Smooth muscle cell (in vitro differentiated cells): ENCODE results near the gene CASP7. TPM values are rescaled to one million over a fixed set of nuclear protein-coding genes. Genes with fewer than 3 reads are reported as not detected.

ENCODE experiments used
- DNase-seq: peaks from one replicate; lab custom pipeline; 2025; ENCODE audit not compliant: unreplicated experiment; lab: John Stamatoyannopoulos, UW
- H2AFZ ChIP-seq: fragments of 200-600 bp; sonication (generic); 2 replicates; pipeline ENCODE4 v1.6.0; 2016; ENCODE audit warnings: antibody characterized with exemption, low read depth, mild to moderate bottlenecking
- H3F3A ChIP-seq: fragments of 200-600 bp; sonication (generic); 2 replicates; pipeline ENCODE4 v1.6.0; 2017; ENCODE audit warnings: antibody characterized with exemption, low read depth
- H3K27ac ChIP-seq: fragments of 200-600 bp; sonication (generic); 2 replicates; pipeline ENCODE4 v1.5.1; 2016; ENCODE audit warnings: low read depth, mild to moderate bottlenecking
- H3K27me3 ChIP-seq: fragments of 200-600 bp; sonication (generic); 2 replicates; pipeline ENCODE4 v1.6.1; 2016; ENCODE audit warnings: low read depth, mild to moderate bottlenecking
- H3K36me3 ChIP-seq: fragments of 200-600 bp; sonication (generic); 2 replicates; pipeline ENCODE4 v1.5.1; 2016; ENCODE audit warnings: low read depth
- H3K4me1 ChIP-seq: fragments of 200-600 bp; sonication (generic); 2 replicates; pipeline ENCODE4 v1.5.1; 2016; ENCODE audit warnings: low read depth
- H3K4me2 ChIP-seq: fragments of 200-600 bp; sonication (generic); 2 replicates; pipeline ENCODE4 v1.6.0; 2016; ENCODE audit warnings: mild to moderate bottlenecking
- H3K4me3 ChIP-seq: fragments of 200-600 bp; sonication (generic); 2 replicates; pipeline ENCODE4 v1.5.1; 2016; ENCODE audit warnings: mild to moderate bottlenecking
- H3K79me2 ChIP-seq: fragments of 200-600 bp; sonication (generic); 2 replicates; pipeline ENCODE4 v1.6.0; 2016; ENCODE audit warnings: low read depth, mild to moderate bottlenecking
- H3K9ac ChIP-seq: fragments of 200-600 bp; sonication (generic); 2 replicates; pipeline ENCODE4 v1.6.0; 2016; ENCODE audit warnings: low read depth
- H3K9me3 ChIP-seq: fragments of 200-600 bp; sonication (generic); replicated peaks from 2 replicates; pipeline ENCODE4 v1.5.1; 2016; ENCODE audit warnings: low read depth
- H4K20me1 ChIP-seq: fragments of 200-600 bp; sonication (generic); 2 replicates; pipeline ENCODE4 v1.6.0; 2016; ENCODE audit warnings: low read depth
- WGBS: methylation state at CpG from one replicate; pipeline ENCODE4 v1.1.7; 2016; ENCODE audit warnings: low lambda C conversion rate; 5-methylcytosine and 5-hydroxymethylcytosine counted together
- polyA plus RNA-seq: library from polyadenylated mRNA; unstranded; fragments of >200 nt; fragmentation: Nextera tagmentation; extraction: Ambion mirVana; gene quantifications from 2 replicates; pipeline ENCODE4 v1.2.1, GENCODE V29; 2016
- total RNA-seq: library from RNA; depleted of rRNA; stranded (reverse); fragments of >200 nt; gene quantifications from 2 replicates; pipeline ENCODE4 v1.2.3, GENCODE V29; 2014
- TF ChIP-seq, protein P1 (sequence below): fragments of 200-600 bp; sonication (generic); IDR thresholded peaks from 2 replicates; pipeline ENCODE4 v1.5.1; 2017; ENCODE audit warnings: borderline replicate concordance, mild to moderate bottlenecking, antibody characterized with exemption; ENCODE audit not compliant: insufficient read depth, poor library complexity, severe bottlenecking

The CASP7 gene
- total and polyA plus RNA-seq, 2 experiments from 2014 or later: 16.2 to 21.5 TPM

DNA sequence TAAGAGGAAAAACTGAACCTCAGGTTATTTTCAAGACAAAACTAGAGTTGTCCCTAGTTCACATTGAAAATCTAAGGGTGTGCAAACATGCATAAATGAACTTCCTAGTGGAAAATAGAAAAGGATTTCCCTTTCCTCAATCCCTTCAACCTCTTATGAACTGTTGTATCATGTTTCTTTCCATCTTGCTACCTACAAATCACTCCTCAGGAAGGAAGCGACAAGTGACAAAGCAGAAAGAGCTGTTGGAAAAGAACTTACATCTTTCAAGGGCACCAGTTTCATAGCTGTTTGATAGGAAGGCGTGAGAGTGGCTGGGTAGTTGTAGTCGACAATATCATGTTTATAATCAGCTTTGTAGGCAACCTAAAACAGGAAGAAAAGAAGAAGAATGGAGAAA lies 39.7 kb upstream of the CASP7 start:
- Histone ChIP-seq H3K9me3 (no peaks in the 10 kb centered on the region), H3K79me2 (no peaks in the 10 kb centered on the region), H3K27me3 (no peaks in the 10 kb centered on the region), H2AFZ (no peak overlapping the region), H3K9ac (no peak overlapping the region), H3K27ac (no peak overlapping the region), H3F3A (no peaks in the 10 kb centered on the region), H3K4me1 (no peaks in the 10 kb centered on the region), H3K4me3 (no peak overlapping the region), H3K36me3 (no peaks in the 10 kb centered on the region), H3K4me2 (no peak overlapping the region), H4K20me1 (no peaks in the 10 kb centered on the region)
- WGBS: 94% methylated on average over 3 of the region's 3 CpGs
- no peak for DNase-seq
- TF ChIP-seq, protein P1, sequence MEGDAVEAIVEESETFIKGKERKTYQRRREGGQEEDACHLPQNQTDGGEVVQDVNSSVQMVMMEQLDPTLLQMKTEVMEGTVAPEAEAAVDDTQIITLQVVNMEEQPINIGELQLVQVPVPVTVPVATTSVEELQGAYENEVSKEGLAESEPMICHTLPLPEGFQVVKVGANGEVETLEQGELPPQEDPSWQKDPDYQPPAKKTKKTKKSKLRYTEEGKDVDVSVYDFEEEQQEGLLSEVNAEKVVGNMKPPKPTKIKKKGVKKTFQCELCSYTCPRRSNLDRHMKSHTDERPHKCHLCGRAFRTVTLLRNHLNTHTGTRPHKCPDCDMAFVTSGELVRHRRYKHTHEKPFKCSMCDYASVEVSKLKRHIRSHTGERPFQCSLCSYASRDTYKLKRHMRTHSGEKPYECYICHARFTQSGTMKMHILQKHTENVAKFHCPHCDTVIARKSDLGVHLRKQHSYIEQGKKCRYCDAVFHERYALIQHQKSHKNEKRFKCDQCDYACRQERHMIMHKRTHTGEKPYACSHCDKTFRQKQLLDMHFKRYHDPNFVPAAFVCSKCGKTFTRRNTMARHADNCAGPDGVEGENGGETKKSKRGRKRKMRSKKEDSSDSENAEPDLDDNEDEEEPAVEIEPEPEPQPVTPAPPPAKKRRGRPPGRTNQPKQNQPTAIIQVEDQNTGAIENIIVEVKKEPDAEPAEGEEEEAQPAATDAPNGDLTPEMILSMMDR: no peak

DNA sequence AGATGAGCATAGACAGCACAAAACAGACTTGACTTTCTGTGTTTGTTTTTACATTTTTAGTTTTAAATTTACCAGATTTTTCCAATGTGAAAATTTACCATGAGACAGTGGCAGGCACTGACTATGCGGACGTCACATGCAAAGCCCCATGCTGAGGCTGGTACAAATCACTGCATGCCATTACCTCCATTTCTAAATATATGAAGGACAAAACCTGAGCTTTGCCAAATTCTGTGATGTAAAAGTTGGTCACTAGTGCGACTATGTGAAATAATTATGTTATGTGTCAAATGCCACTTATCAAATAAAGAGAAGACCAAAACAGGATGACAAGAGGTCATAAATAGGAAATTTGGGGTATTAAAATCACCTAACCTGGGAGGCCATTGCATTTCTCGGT lies 38.0 kb upstream of the CASP7 start:
- no peak for DNase-seq
- no peak overlapping the region for H3K4me3 ChIP-seq
- H3K27ac ChIP-seq: no peak overlapping the region
- H4K20me1 ChIP-seq: no peaks in the 10 kb centered on the region
- WGBS: 84% methylated on average over 4 of the region's 4 CpGs
- TF ChIP-seq, protein P1: no peak
- no peaks in the 10 kb centered on the region for H3K79me2 ChIP-seq
- H3K9ac ChIP-seq: no peak overlapping the region
- H3F3A ChIP-seq: no peaks in the 10 kb centered on the region
- H3K27me3 ChIP-seq: no peaks in the 10 kb centered on the region
- no peak overlapping the region for H2AFZ ChIP-seq
- no peaks in the 10 kb centered on the region for H3K4me1 ChIP-seq
- no peaks in the 10 kb centered on the region for H3K9me3 ChIP-seq
- H3K36me3 ChIP-seq: no peaks in the 10 kb centered on the region
- H3K4me2 ChIP-seq: no peak overlapping the region

DNA sequence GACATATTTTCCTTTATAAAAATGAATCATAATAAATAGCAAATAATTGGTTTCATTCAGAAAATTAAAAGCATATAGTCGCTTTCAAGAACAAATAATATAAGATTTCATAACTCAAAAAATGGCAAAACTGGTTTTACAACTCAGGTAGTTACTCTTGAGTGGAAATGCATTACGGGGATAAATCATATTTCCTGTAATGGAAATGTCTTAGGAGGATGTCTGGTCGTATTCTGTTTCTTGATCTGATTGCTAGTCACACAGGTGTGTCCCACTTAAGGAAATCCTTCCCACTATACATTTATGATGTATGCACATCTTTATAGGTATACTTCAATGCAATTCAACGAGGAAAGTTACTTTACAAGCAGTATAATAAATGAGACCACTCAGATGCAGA lies 36.5 kb upstream of the CASP7 start:
- no peaks in the 10 kb centered on the region for H4K20me1 ChIP-seq
- no peaks in the 10 kb centered on the region for H3K9me3 ChIP-seq
- 90% methylated on average over 4 of the region's 4 CpGs for WGBS
- no peak overlapping the region for H3K9ac ChIP-seq
- no peak overlapping the region for H2AFZ ChIP-seq
- TF ChIP-seq, protein P1: no peak
- H3K4me3 ChIP-seq: no peak overlapping the region
- peaks cover 3% of the 10 kb centered on the region for H3K4me1 ChIP-seq
- H3K27ac ChIP-seq: no peak overlapping the region
- H3K79me2 ChIP-seq: no peaks in the 10 kb centered on the region
- DNase-seq: no peak
- no peaks in the 10 kb centered on the region for H3K36me3 ChIP-seq
- no peaks in the 10 kb centered on the region for H3K27me3 ChIP-seq
- H3F3A ChIP-seq: no peaks in the 10 kb centered on the region
- H3K4me2 ChIP-seq: no peak overlapping the region

DNA sequence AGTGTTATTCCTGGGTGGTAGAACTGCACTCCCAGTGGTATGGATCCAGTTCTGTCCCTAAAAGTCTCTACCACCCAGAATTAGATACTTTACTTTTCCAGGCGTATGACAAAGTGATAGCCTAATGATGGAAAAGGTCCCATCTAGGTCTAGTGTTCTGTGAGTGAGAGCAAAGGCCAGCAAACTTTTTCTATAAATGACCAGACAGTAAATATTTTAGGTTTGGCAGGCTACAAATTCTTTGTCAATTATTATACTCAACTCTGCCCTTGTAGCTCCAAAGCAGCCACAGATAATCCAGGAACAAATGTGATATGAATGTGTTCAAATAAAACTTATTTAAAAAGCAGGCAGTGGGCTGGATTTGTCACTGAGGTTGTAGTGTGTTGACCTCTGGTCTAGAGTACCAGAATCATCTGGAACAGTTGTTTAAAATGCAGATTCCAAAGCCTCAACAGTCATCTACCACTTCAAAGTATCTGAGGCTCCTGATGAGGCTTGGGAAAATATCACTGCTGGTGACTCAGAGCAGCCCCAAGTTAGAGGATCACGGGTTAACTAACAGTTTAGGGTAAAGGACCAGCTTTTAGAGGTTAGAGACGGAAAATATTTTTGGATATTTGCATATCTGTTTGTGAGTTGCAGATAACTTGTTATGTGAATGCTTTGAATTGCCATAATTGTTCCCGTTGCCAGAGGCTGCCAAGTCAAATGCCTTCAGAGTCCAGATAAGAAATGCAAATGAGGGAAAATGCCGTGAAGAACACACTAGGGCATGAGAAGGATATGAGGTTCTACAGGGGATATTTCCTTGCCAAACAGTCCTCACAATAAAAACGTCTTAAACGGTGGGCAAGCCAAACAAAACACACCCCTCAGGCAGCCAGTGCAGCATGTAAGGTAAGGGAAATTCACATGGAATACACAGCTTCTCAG lies 35.3 kb upstream of the CASP7 start:
- TF ChIP-seq, protein P1: no peak
- Histone ChIP-seq H3K9me3 (no peaks in the 10 kb centered on the region), H3K9ac (peak overlapping the region; percentile 21), H3K27me3 (no peaks in the 10 kb centered on the region), H3F3A (no peaks in the 10 kb centered on the region), H3K27ac (peak overlapping the region; percentile 71), H3K79me2 (no peaks in the 10 kb centered on the region), H4K20me1 (no peaks in the 10 kb centered on the region), H3K36me3 (no peaks in the 10 kb centered on the region), H3K4me3 (no peak overlapping the region), H3K4me2 (peak overlapping the region; percentile 69), H3K4me1 (peaks cover 3% of the 10 kb centered on the region), H2AFZ (no peak overlapping the region)
- no peak for DNase-seq
- WGBS: 13% methylated on average over 7 of the region's 7 CpGs
